ENCODE data around the gene OARD1. TPM values are rescaled to one million over a fixed set of nuclear protein-coding genes. Genes with fewer than 3 reads are reported as not detected.

Gene OARD1
- total and polyA plus RNA-seq, 2 of the 8 experiments (the other 6 are each of a cell fraction or from before 2014, with no cell fraction given): 16.8 to 35.8 TPM

DNA sequence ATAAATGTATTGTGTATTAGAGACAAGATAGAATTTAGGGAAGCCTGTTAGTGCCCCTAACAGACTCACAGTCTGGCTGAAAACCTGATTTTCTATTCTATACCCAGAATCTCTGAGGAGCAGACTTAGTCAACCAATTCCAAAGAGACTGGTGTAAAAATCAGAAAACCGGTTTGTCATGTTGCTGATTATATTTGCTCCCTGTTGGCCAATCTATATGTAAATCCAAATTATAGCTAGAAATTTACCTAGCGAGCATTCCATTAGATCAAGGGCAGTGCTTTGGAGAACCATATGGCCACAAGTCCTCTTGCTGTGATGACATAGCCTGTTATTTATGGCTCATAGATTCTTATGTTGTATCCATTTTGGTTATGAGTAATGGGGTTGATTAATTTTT lies 5.4 kb upstream of the OARD1 start:
- no peak overlapping the region for H4K91ac ChIP-seq (replicated peaks; ENCODE audit: insufficient read length, low read length)
- no peak overlapping the region for H3K4ac ChIP-seq (replicated peaks; ENCODE audit: insufficient read length, low read depth, low read length)
- no peaks in the 10 kb centered on the region; the same call in 1 of the 2 replicates for H3K79me1 ChIP-seq (ENCODE audit: low read depth, low read length)
- TF ChIP-seq RNF2 (IDR thresholded peaks at IDR 0.05; ENCODE audit: borderline replicate concordance, low read depth, low read length, missing control alignments, poor library complexity, severe bottlenecking): no peak
- TF ChIP-seq ATF2 (IDR thresholded peaks at IDR 0.05; ENCODE audit: low read length): no peak
- no peak for TF ChIP-seq TAF7 (optimal IDR thresholded peaks at IDR 0.05; ENCODE audit: borderline replicate concordance, low read depth, low read length)
- no peak for TF ChIP-seq BACH1 (IDR thresholded peaks at IDR 0.05; ENCODE audit: low read length)
- TF ChIP-seq EGR1 (IDR thresholded peaks at IDR 0.05; ENCODE audit: borderline replicate concordance, low read depth, low read length): no peak
- TF ChIP-seq, protein P1, sequence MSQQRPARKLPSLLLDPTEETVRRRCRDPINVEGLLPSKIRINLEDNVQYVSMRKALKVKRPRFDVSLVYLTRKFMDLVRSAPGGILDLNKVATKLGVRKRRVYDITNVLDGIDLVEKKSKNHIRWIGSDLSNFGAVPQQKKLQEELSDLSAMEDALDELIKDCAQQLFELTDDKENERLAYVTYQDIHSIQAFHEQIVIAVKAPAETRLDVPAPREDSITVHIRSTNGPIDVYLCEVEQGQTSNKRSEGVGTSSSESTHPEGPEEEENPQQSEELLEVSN (IDR thresholded peaks at IDR 0.05): no peak
- TF ChIP-seq RFX5 (IDR thresholded peaks at IDR 0.05; ENCODE audit: borderline replicate concordance, low read depth, low read length): no peak
- TF ChIP-seq SP4 (IDR thresholded peaks at IDR 0.05; ENCODE audit: low read length): no peak
- TF ChIP-seq SIN3A (conservative IDR thresholded peaks at IDR 0.05 in 1 of 2, IDR thresholded peaks at IDR 0.05 in 1 of 2; ENCODE audit: low read depth in 1 of 2, low read length in 2 of 2): no peak
- no peak for TF ChIP-seq EP300 (IDR thresholded peaks at IDR 0.05; ENCODE audit: borderline replicate concordance in 1 of 2, low read depth in 2 of 2, low read length in 2 of 2)
- TF ChIP-seq BRCA1 (IDR thresholded peaks at IDR 0.05; ENCODE audit: low read depth, low read length): no peak

More for the DNA sequence above, 5.4 kb upstream of the OARD1 start:
- Histone ChIP-seq H3K4me3 (ENCODE audit: extremely low read depth in 1 of 4, insufficient read depth in 2 of 4, low read depth in 3 of 4, low read length in 4 of 4) (no peak overlapping the region), H4K8ac (ENCODE audit: extremely low read depth, insufficient read depth, low read length) (no peak overlapping the region), H3K23ac (ENCODE audit: insufficient read length) (no peak overlapping the region), H2BK5ac (ENCODE audit: low read depth, low read length) (no peak overlapping the region), H3K79me2 (ENCODE audit: control insufficient read depth in 1 of 2, insufficient read depth in 2 of 2, low read length in 2 of 2) (peaks cover 41 to 86% of the 10 kb centered on the region in 2 experiments), H4K20me1 (replicated peaks in 1 of 2; ENCODE audit: control insufficient read depth in 1 of 2, insufficient read depth in 2 of 2, low read length in 2 of 2) (peaks cover under 1 to 11% of the 10 kb centered on the region in 2 experiments), H3K14ac (ENCODE audit: insufficient read length) (no peak overlapping the region), H3K18ac (ENCODE audit: extremely low read depth, low read length) (no peak overlapping the region), H2BK12ac (ENCODE audit: low read depth, low read length) (no peak overlapping the region), H3K36me3 (ENCODE audit: control insufficient read depth in 2 of 4, insufficient read depth in 4 of 4, low read length in 3 of 4) (peaks cover 10 to 34% (median 24%) of the 10 kb centered on the region in 4 experiments), H3K4me2 (ENCODE audit: insufficient read depth in 1 of 2, low read depth in 2 of 2, low read length in 2 of 2) (no peak overlapping the region), H4K5ac (ENCODE audit: insufficient read length, low read depth, low read length) (no peak overlapping the region), H2BK15ac (ENCODE audit: low read length) (no peak overlapping the region), H2AFZ (ENCODE audit: low read length) (no peak overlapping the region), H3K23me2 (ENCODE audit: low read depth, low read length) (peaks cover 6% of the 10 kb centered on the region), H2AK5ac (ENCODE audit: low read depth, low read length) (no peak overlapping the region), H3K27ac (ENCODE audit: low read depth, low read length) (no peak overlapping the region), H3K4me1 (replicated peaks in 1 of 4; ENCODE audit: control insufficient read depth in 3 of 4, insufficient read depth in 4 of 4, low read length in 3 of 4) (peaks cover 0 to 5% (median 2%) of the 10 kb centered on the region in 4 experiments; a peak in 3 of 7 replicates), H3K9me3 (ENCODE audit: insufficient read depth in 2 of 2, low read depth in 1 of 2, low read length in 1 of 2) (no peaks in the 10 kb centered on the region), H2BK20ac (ENCODE audit: low read length) (no peak overlapping the region), H3K56ac (replicated peaks; ENCODE audit: insufficient read length, low read depth, low read length) (no peak overlapping the region), H3K9ac (replicated peaks in 1 of 4; ENCODE audit: extremely low read depth in 1 of 4, low read depth in 3 of 4, low read length in 3 of 4) (no peak overlapping the region), H3K27me3 (replicated peaks in 1 of 4; ENCODE audit: control insufficient read depth in 3 of 4, extremely low read depth in 1 of 4, insufficient read depth in 3 of 4, low read length in 3 of 4) (no peaks in the 10 kb centered on the region), H2BK120ac (replicated peaks; ENCODE audit: low read depth, low read length) (no peak overlapping the region)
- WGBS, 2 experiments (ENCODE audit: extremely low coverage in 1 of 2, insufficient coverage in 1 of 2, insufficient read length in 1 of 2, insufficient replicate concordance in 2 of 2, low coverage in 1 of 2, low lambda C conversion rate in 2 of 2, missing lambda C conversion rate in 1 of 2): 91% methylated on average over 2 of the region's 2 CpGs; no CpG with 5 or more reads in 1 of the 2 experiments
- FAIRE-seq (no peak), DNase-seq (ENCODE audit: low read depth in 1 of 2, low spot score in 2 of 2) (no peak)
- ChIA-PET CTCF (ENCODE audit: partially characterized antibody) (no interaction called here), POLR2A (ENCODE audit: partially characterized antibody) (no interaction called here)
